HEK293T (cell line): Measurements from ENCODE around the gene CDON.
"Not testable (repeated sequence)": the region's sequence is repeated elsewhere in the genome, so short reads cannot be mapped to it uniquely, and the experiment has no call there.

Source experiments
- BHLHE40 ChIP-seq: fragments of 450-650 bp; IDR thresholded peaks from 2 replicates; pipeline ENCODE4 v1.6.1; 2016; ENCODE audit warnings: mild to moderate bottlenecking, moderate library complexity, borderline replicate concordance
- FOXA1 ChIP-seq: fragments of 450-650 bp; IDR thresholded peaks from 2 replicates; pipeline ENCODE4 v1.6.1; 2016; ENCODE audit warnings: mild to moderate bottlenecking
- FOXM1 ChIP-seq: fragments of 450-650 bp; IDR thresholded peaks from 2 replicates; pipeline ENCODE4 v1.6.1; 2017; ENCODE audit warnings: mild to moderate bottlenecking, borderline replicate concordance
- SP1 ChIP-seq: fragments of 450-650 bp; IDR thresholded peaks from 2 replicates; pipeline ENCODE4 v1.6.1; 2017

GRCh38 chr11:125914601-125915000, 148.1 kb downstream of the CDON start:
- TF ChIP-seq BHLHE40, SP1, FOXA1, FOXM1: not testable (repeated sequence)
